Pancreas (tissue), 10 donors: ENCODE results near the gene COL5A1. TPM values are rescaled to one million over a fixed set of nuclear protein-coding genes. Genes with fewer than 3 reads are reported as not detected.
A peak's percentile ranks its signal among the peaks of the same experiment; 100 is the strongest.

ENCODE experiments used
- ATAC-seq, 4 donors: fragments of 200-7000 bp; cut with Tn5 transposase; one replicate each; pipeline versions ENCODE4 v1.8.0 to v1.9.1; 2020; ENCODE audit warnings: mild to moderate bottlenecking in 4 of 4, moderate library complexity in 4 of 4
- DNase-seq, 6 donors: peaks; one replicate each; pipeline ENCODE4 v3.0.0-alpha.2; 2020
- FAIRE-seq: peaks from 2 replicates; lab custom pipeline; 2012; peaks lifted over from hg19 to GRCh38; lab: Jason Lieb, UNC
- H3K27ac ChIP-seq, 4 donors: fragments of 200-600 bp; sonication (generic); 1 replicate in 3 of 4; 2 replicates in 1 of 4; pipeline versions ENCODE4 v1.5.0 to v1.8.0; 2020
- H3K27me3 ChIP-seq, 4 donors: fragments of 200-600 bp; one replicate each; pipeline ENCODE4 v1.8.0; 2021
- H3K36me3 ChIP-seq, 3 donors: fragments of 200-600 bp; sonication (generic) in 1 of 3; one replicate each; pipeline versions ENCODE4 v1.5.0 to v1.8.0; 2020 to 2021
- H3K4me1 ChIP-seq, 3 donors: fragments of 200-600 bp; one replicate each; pipeline ENCODE4 v1.8.0; 2021
- H3K4me3 ChIP-seq, 4 donors: fragments of 200-600 bp; sonication (generic) in 2 of 4; one replicate each; pipeline versions ENCODE4 v1.5.0 to v1.8.0; 2020 to 2021
- H3K9me3 ChIP-seq, 4 donors: fragments of 200-600 bp; one replicate each; pipeline ENCODE4 v1.8.0; 2021
- CTCF ChIP-seq, 4 donors: fragments of 200-600 bp; sonication (generic) in 3 of 4; IDR thresholded peaks; one replicate each; pipeline versions ENCODE4 v1.5.0 to v1.8.0; 2021; ENCODE audit warnings: antibody characterized with exemption in 4 of 4
- WGBS, 2 donors: extraction: QIAGEN DNeasy Blood & Tissue Kit; methylation state at CpG; one replicate each; pipeline ENCODE4 v1.1.7; 2013; 5-methylcytosine and 5-hydroxymethylcytosine counted together
- intact Hi-C, 3 donors: fragments of 100-400 bp; cut with DNase I; formaldehyde crosslinking; loops; one replicate each; pipeline versions ENCODE4 v1.11.1 to v1.14.2; 2022
- polyA plus RNA-seq, 2 donors: library from polyadenylated mRNA; stranded (reverse); fragments of 200-250 nt; gene quantifications; one replicate each; pipeline ENCODE4 v1.2.3, GENCODE V29; 2013
- total RNA-seq, 6 donors: library from RNA; stranded (reverse); fragmentation: NEBNext Ultra II Directional in 4 of 6; extraction: Animal tissue kit (Norgen Biotek cat#: 25700) in 4 of 6; gene quantifications; one replicate each; pipeline versions ENCODE4 v1.2.1 to v1.2.4, GENCODE V29; 2021 to 2023
- donor health status: healthy with polysubstance abuse.
- donor health status: DM: no; HTN: no; CAD: no; lungs with moderate emphysema.
- donor health status: DM: no; HTN: no; CAD: no.
- donor health status: control.
- donor health status: control.
- donor health status: Bipolar disorder and iron deficiency.
- donor health status: DM: yes; HTN: yes; CAD: no.
- donor health status: DM: no; HTN: no; CAD: no.
- donor health status: DM: no; HTN: no; CAD: no.
- donor health status: DM: yes; HTN: yes; CAD: no.

Gene COL5A1
- total and polyA plus RNA-seq, 8 donors = 1.2 to 62.8 (median 3.5) TPM

GRCh38 chr9:134689321-134690181, 47.9 kb downstream of the COL5A1 start:
- TF ChIP-seq CTCF (IDR thresholded peaks at IDR 0.05) = peak; percentile 54 to 83 (median 62)
- Histone ChIP-seq H3K27ac (no peak overlapping the region), H3K27me3 (no peaks in the 10 kb centered on the region), H3K36me3 (no peaks in the 10 kb centered on the region), H3K9me3 (no peaks in the 10 kb centered on the region), H3K4me3 (no peak overlapping the region), H3K4me1 (no peaks in the 10 kb centered on the region)
- no peak for FAIRE-seq
- intact Hi-C loops = loop anchor here in 1 of 3 donors (10.0 kb wide), 1 partner anchor 725 kb away; no protein-coding TSS in a partner anchor
- 28 to 38% methylated on average over 20 of the region's 20 CpGs for WGBS, 2 donors
- peak; percentile 68 to 94 (median 88) for ATAC-seq
- peak in 5 of 6 donors; percentile 42 to 86 (median 73) for DNase-seq

GRCh38 chr9:134690301-134690751, 48.7 kb downstream of the COL5A1 start:
- Histone ChIP-seq H3K27me3 (no peaks in the 10 kb centered on the region), H3K9me3 (no peaks in the 10 kb centered on the region), H3K4me3 (no peak overlapping the region), H3K4me1 (no peaks in the 10 kb centered on the region), H3K27ac (no peak overlapping the region), H3K36me3 (no peaks in the 10 kb centered on the region)
- 43 to 55% methylated on average over 15 of the region's 15 CpGs for WGBS, 2 donors
- intact Hi-C loops = loop anchor here in 1 of 3 donors (10.0 kb wide), 1 partner anchor 724 kb away; no protein-coding TSS in a partner anchor
- no peak for FAIRE-seq
- ATAC-seq = no peak
- no peak for TF ChIP-seq CTCF (IDR thresholded peaks at IDR 0.05)
- DNase-seq = peak in 2 of 6 donors; percentile 21 to 39

GRCh38 chr9:134690946-134691694, 49.5 kb downstream of the COL5A1 start:
- no peak for ATAC-seq

More at GRCh38 chr9:134690946-134691694, 49.5 kb downstream of the COL5A1 start:
- no peak for TF ChIP-seq CTCF (IDR thresholded peaks at IDR 0.05)
- intact Hi-C loops = loop anchor here in 1 of 3 donors (10.0 kb wide), 1 partner anchor 724 kb away; no protein-coding TSS in a partner anchor
- DNase-seq (peak in 1 of 6 donors; percentile 42), FAIRE-seq (no peak)
- H3K36me3 ChIP-seq = no peaks in the 10 kb centered on the region
- no peak overlapping the region for H3K4me3 ChIP-seq
- no peaks in the 10 kb centered on the region for H3K27me3 ChIP-seq
- WGBS, 2 donors = 55 to 60% methylated on average over 31 of the region's 31 CpGs
- H3K4me1 ChIP-seq = no peaks in the 10 kb centered on the region
- no peaks in the 10 kb centered on the region for H3K9me3 ChIP-seq
- no peak overlapping the region for H3K27ac ChIP-seq
